B cell (primary cell): ENCODE measurements around the gene CBX7. TPM values are rescaled to one million over a fixed set of nuclear protein-coding genes. Genes with fewer than 3 reads are reported as not detected.
A peak's percentile ranks its signal among the peaks of the same experiment; 100 is the strongest.

Source experiments
- ATAC-seq: fragments of 200-7000 bp; cut with Tn5 transposase; one replicate; pipeline ENCODE4 v1.10.0; 2021; ENCODE audit warnings: low read depth, mild to moderate bottlenecking, moderate number of reproducible peaks, moderate library complexity
- CTCF ChIA-PET: fragments of 350-600 bp; sonication (Branson Sonifier 250); formaldehyde crosslinking; loops from one replicate; lab custom pipeline; 2021; ENCODE audit warnings: antibody characterized with exemption, inconsistent platforms; lab: Charles Lee
- POLR2A ChIA-PET: fragments of 350-600 bp; sonication (Branson Sonifier 250); formaldehyde crosslinking; loops from one replicate; lab custom pipeline; 2021; ENCODE audit warnings: antibody characterized with exemption; lab: Charles Lee
- DNase-seq: peaks from one replicate; pipeline ENCODE4 v3.0.0; 2013
- H2AFZ ChIP-seq: 2 replicates; pipeline ENCODE4 v1.6.1; 2012; ENCODE audit warnings: mild to moderate bottlenecking, low read depth, low read length; ENCODE audit not compliant: insufficient read depth, poor library complexity, severe bottlenecking
- H3K27ac ChIP-seq, 2 donors: 1 replicate in 1 of 2; 2 replicates in 1 of 2; pipeline ENCODE4 v1.5.1; 2012 to 2013; ENCODE audit warnings: low read length in 2 of 2, mild to moderate bottlenecking in 2 of 2, moderate library complexity in 1 of 2
- H3K27me3 ChIP-seq, 4 experiments: fragments of 200-600 bp in 1 of 4; sonication (generic) in 1 of 4; replicated peaks in 1 of 4; 1 replicate in 2 of 4; 2 replicates in 2 of 4; pipeline versions ENCODE4 v1.6.1 to v1.7.0; 2013 to 2016; ENCODE audit warnings: low read length in 3 of 4, mild to moderate bottlenecking in 2 of 4, mixed read lengths in 1 of 4, moderate library complexity in 1 of 4; ENCODE audit not compliant: insufficient read depth in 4 of 4, control insufficient read depth in 3 of 4; ENCODE audit errors: control extremely low read depth in 1 of 4
- H3K36me3 ChIP-seq, 2 experiments: replicated peaks in 1 of 2; 1 replicate in 1 of 2; 2 replicates in 1 of 2; pipeline versions ENCODE4 v1.6.1 to v1.7.1; 2013; ENCODE audit warnings: low read length in 1 of 2; ENCODE audit not compliant: insufficient read depth in 2 of 2, control insufficient read depth in 1 of 2; ENCODE audit errors: control extremely low read depth in 1 of 2, extremely low read depth in 1 of 2
- H3K4me1 ChIP-seq, 2 donors: fragments of 200-600 bp in 1 of 2; sonication (generic) in 1 of 2; 1 replicate in 1 of 2; 2 replicates in 1 of 2; pipeline versions ENCODE4 v1.5.1 to v1.6.1; 2013 to 2017; ENCODE audit warnings: low read length in 2 of 2; ENCODE audit not compliant: control insufficient read depth in 2 of 2, insufficient read depth in 2 of 2
- H3K4me2 ChIP-seq: replicated peaks from 2 replicates; pipeline ENCODE3; 2012; ENCODE audit warnings: mild to moderate bottlenecking, low read depth, low read length; ENCODE audit not compliant: poor library complexity, severe bottlenecking
- H3K4me3 ChIP-seq, 5 experiments: fragments of 200-600 bp in 1 of 5; sonication (generic) in 1 of 5; 1 replicate in 3 of 5; 2 replicates in 2 of 5; pipeline versions ENCODE4 v1.5.1 to v1.7.0; 2011 to 2016; ENCODE audit warnings: low read length in 4 of 5, mild to moderate bottlenecking in 4 of 5, low read depth in 2 of 5, control low read depth in 1 of 5, moderate library complexity in 1 of 5; ENCODE audit not compliant: insufficient read depth in 1 of 5; ENCODE audit errors: control extremely low read depth in 1 of 5, extremely low read depth in 1 of 5
- H3K79me2 ChIP-seq: fragments of 200-600 bp; sonication (generic); one replicate; pipeline ENCODE4 v1.6.0; 2016; ENCODE audit warnings: low read length; ENCODE audit not compliant: control insufficient read depth, insufficient read depth
- H3K9ac ChIP-seq: fragments of 200-600 bp; sonication (generic); 2 replicates; pipeline ENCODE4 v1.6.1; 2017; ENCODE audit warnings: mild to moderate bottlenecking, low read length, moderate library complexity
- H3K9me3 ChIP-seq, 3 donors: one replicate each; pipeline versions ENCODE4 v1.6.1 to v1.7.1; 2013; ENCODE audit warnings: low read length in 2 of 3; ENCODE audit not compliant: control insufficient read depth in 2 of 3, insufficient read depth in 1 of 3; ENCODE audit errors: control extremely low read depth in 1 of 3
- H4K20me1 ChIP-seq: 2 replicates; pipeline ENCODE4 v1.6.0; 2012; ENCODE audit warnings: mild to moderate bottlenecking, low read length; ENCODE audit not compliant: insufficient read depth, control insufficient read depth, poor library complexity, severe bottlenecking
- H3K27ac Mint-ChIP-seq: one replicate; pipeline ENCODE4 v1.8.0; 2021; ENCODE audit warnings: mixed read lengths
- H3K27me3 Mint-ChIP-seq: one replicate; pipeline ENCODE4 v1.8.0; 2021; ENCODE audit warnings: mixed read lengths
- H3K4me1 Mint-ChIP-seq: one replicate; pipeline ENCODE4 v1.8.0; 2021; ENCODE audit warnings: mixed read lengths
- H3K4me3 Mint-ChIP-seq: one replicate; pipeline ENCODE4 v1.8.0; 2021; ENCODE audit warnings: mixed read lengths
- H3K9me3 Mint-ChIP-seq: one replicate; pipeline ENCODE4 v1.8.0; 2022; ENCODE audit warnings: mixed read lengths; ENCODE audit not compliant: insufficient read depth
- CTCF ChIP-seq: fragments of 200-600 bp; IDR thresholded peaks from one replicate; pipeline ENCODE4 v1.8.0; 2022; ENCODE audit warnings: antibody characterized with exemption, mild to moderate bottlenecking
- EZH2 ChIP-seq: IDR thresholded peaks from 2 replicates; pipeline ENCODE4 v1.6.1; 2012; ENCODE audit warnings: borderline replicate concordance, low read depth, mild to moderate bottlenecking, moderate library complexity, low read length; ENCODE audit not compliant: insufficient read depth, poor library complexity, severe bottlenecking
- whole genome bisulfite sequencing: methylation state at CpG from one replicate; pipeline ENCODE4 v1.1.5; 2013; ENCODE audit warnings: missing lambda C conversion rate; ENCODE audit not compliant: insufficient coverage; 5-methylcytosine and 5-hydroxymethylcytosine counted together
- intact Hi-C: fragments of 100-400 bp; cut with micrococcal nuclease; formaldehyde crosslinking; loops from one replicate; pipeline ENCODE4 v1.10.0; 2022
- polyA plus RNA-seq: library from polyadenylated mRNA; depleted of rRNA; stranded (reverse); fragments of >200 nt; gene quantifications from 2 replicates; pipeline ENCODE4 v1.2.3, GENCODE V29; 2012
- total RNA-seq, 2 donors: library from RNA; stranded (reverse); fragments of 120-200 nt in 1 of 2; gene quantifications; 1 replicate in 1 of 2; 2 replicates in 1 of 2; pipeline versions ENCODE4 v1.2.3 to v1.2.4, GENCODE V29; 2013 to 2022

The CBX7 gene
- total and polyA plus RNA-seq, 2 donors (not counting 1 experiment from before 2014, with no cell fraction given), result 83.6 to 141 TPM

- 59% methylated on average over 5 of the region's 8 CpGs for WGBS
- no peaks in the 10 kb centered on the region for H3K9me3 ChIP-seq
- intact Hi-C loops, result loop anchor here (1.0 to 5.0 kb wide), 3 partner anchors 82 to 867 kb away; no protein-coding TSS in a partner anchor
- no peaks in the 10 kb centered on the region for H3K79me2 ChIP-seq
- H3K27ac ChIP-seq, result no peak overlapping the region
- no peak overlapping the region for H3K4me2 ChIP-seq
- peak overlapping the region; percentile 41 for H3K27ac Mint-ChIP-seq
- H3K4me1 Mint-ChIP-seq, result peaks cover 38% of the 10 kb centered on the region
- no peak overlapping the region for H3K9ac ChIP-seq
- ATAC-seq (no peak), DNase-seq (peak; percentile 24)
- no peaks in the 10 kb centered on the region for H3K36me3 ChIP-seq
- TF ChIP-seq EZH2, result no peak
- TF ChIP-seq CTCF, result no peak
- CTCF ChIA-PET, result interaction anchor here (0.6 to 11.3 kb wide), 22 partner anchors 8 to 867 kb away, joined by 3 to 171 read pairs (median 6); partner anchors contain the start of genes CBX7, RPL3 and RPS19BP1
- H3K27me3 ChIP-seq, result no peaks in the 10 kb centered on the region
- no peaks in the 10 kb centered on the region for H4K20me1 ChIP-seq
- peaks cover 3% of the 10 kb centered on the region for H3K27me3 Mint-ChIP-seq
- H3K9me3 Mint-ChIP-seq, result no peaks in the 10 kb centered on the region
- H3K4me3 ChIP-seq, result no peak overlapping the region
- H2AFZ ChIP-seq, result no peak overlapping the region
- POLR2A ChIA-PET, result interaction anchor here (0.6 to 2.4 kb wide), 3 partner anchors 141 to 217 kb away, joined by 3 to 17 read pairs (median 8); no protein-coding TSS in a partner anchor
- no peak overlapping the region for H3K4me3 Mint-ChIP-seq
- H3K4me1 ChIP-seq, result peaks cover 30 to 41% of the 10 kb centered on the region in 2 donors
These were observed 17.5 kb upstream of the CBX7 start for GRCh38 chr22:39169797-39170466.

- peaks cover 11% of the 10 kb centered on the region for H3K4me1 Mint-ChIP-seq
- no peak overlapping the region for H3K4me3 Mint-ChIP-seq
- H3K27me3 Mint-ChIP-seq, result peaks cover 3% of the 10 kb centered on the region
- H3K9me3 Mint-ChIP-seq, result no peaks in the 10 kb centered on the region
- ChIA-PET CTCF (interaction anchor here (11.3 kb wide), 2 partner anchors 144 to 151 kb away, joined by 121 to 171 read pairs; partner anchors contain the start of gene RPL3), POLR2A (no interaction called here)
- H3K4me3 ChIP-seq, result no peak overlapping the region
- no CpG with 5 or more reads among the region's 5 CpGs for WGBS
- H3K9me3 ChIP-seq, result no peaks in the 10 kb centered on the region
- no peaks in the 10 kb centered on the region for H3K79me2 ChIP-seq
- DNase-seq (no peak), ATAC-seq (no peak)
- TF ChIP-seq CTCF (no peak), EZH2 (no peak)
- H3K27ac ChIP-seq, result no peak overlapping the region
- no peak overlapping the region for H3K4me2 ChIP-seq
- H3K9ac ChIP-seq, result no peak overlapping the region
- H3K27me3 ChIP-seq, result no peaks in the 10 kb centered on the region
- H2AFZ ChIP-seq, result no peak overlapping the region
- no peak overlapping the region for H3K27ac Mint-ChIP-seq
- no peaks in the 10 kb centered on the region for H4K20me1 ChIP-seq
- intact Hi-C loops, result no loop called here
- H3K36me3 ChIP-seq, result no peaks in the 10 kb centered on the region
- H3K4me1 ChIP-seq, result peaks cover 7 to 12% of the 10 kb centered on the region in 2 donors
These were observed 14.1 kb upstream of the CBX7 start for GRCh38 chr22:39166547-39166946.
